ENCODE measurements around the gene KCND3. TPM values are rescaled to one million over a fixed set of nuclear protein-coding genes. Genes with fewer than 3 reads are reported as not detected.

Gene KCND3
- total and polyA plus RNA-seq, 2 donors (not counting 3 experiments of a cell fraction or from before 2014, with no cell fraction given): 0.03 TPM; not detected in 1

DNA sequence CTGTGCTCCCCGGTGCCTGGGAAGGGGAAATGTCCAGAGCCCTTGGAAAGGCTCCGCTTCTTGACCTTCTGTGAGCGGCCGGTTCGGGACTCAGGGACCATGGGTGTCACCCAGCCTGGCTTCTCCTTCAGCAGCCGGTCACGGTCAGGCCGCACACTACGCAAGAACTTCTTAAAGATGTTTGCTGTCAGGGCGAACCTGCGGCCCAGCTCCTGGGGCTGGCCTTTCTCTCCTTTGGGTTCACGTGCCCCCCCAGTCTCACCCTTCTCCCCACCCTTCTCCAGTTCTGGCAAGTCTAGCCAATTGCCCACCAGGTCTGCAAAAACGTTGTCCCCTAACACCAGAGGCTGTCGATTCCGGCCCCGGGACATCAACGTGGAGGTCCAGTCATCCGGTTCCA is 262.4 kb downstream of the KCND3 start:
- POLR2A ChIA-PET: no interaction called here
- Histone ChIP-seq H3K36me3 (ENCODE audit: control insufficient read depth in 2 of 2, extremely low read depth in 1 of 2, insufficient read depth in 2 of 2, low read length in 2 of 2) (no peaks in the 10 kb centered on the region), H3K4me1 (ENCODE audit: control insufficient read depth, extremely low read depth, insufficient read depth, low read length) (no peaks in the 10 kb centered on the region), H3K9me1 (replicated peaks; ENCODE audit: control insufficient read depth, extremely low read depth, insufficient read depth, low read length) (no peaks in the 10 kb centered on the region), H3K4me2 (ENCODE audit: insufficient read depth, low read length) (no peak overlapping the region), H3K9me3 (replicated peaks; ENCODE audit: control insufficient read depth, insufficient read depth, low read length) (no peaks in the 10 kb centered on the region), H2AFZ (ENCODE audit: low read depth, low read length) (no peak overlapping the region), H3K4me3 (replicated peaks in 1 of 3; ENCODE audit: insufficient read depth in 1 of 3, low read depth in 1 of 3, low read length in 3 of 3) (no peak overlapping the region), H3K79me2 (ENCODE audit: control insufficient read depth, insufficient read depth, low read length) (no peaks in the 10 kb centered on the region), H3K27ac (ENCODE audit: insufficient read depth, low read depth, low read length) (no peak overlapping the region), H3K27me3 (ENCODE audit: control insufficient read depth in 2 of 2, insufficient read depth in 2 of 2, low read length in 2 of 2) (no peaks in the 10 kb centered on the region), H4K20me1 (replicated peaks; ENCODE audit: control insufficient read depth, extremely low read depth, insufficient read depth, low read length) (no peaks in the 10 kb centered on the region), H3K9ac (replicated peaks; ENCODE audit: extremely low read depth, insufficient read depth, low read length) (no peak overlapping the region)
- DNase-seq (ENCODE audit: low read depth, low spot score) (no peak), FAIRE-seq (no peak)
- CTCF ChIA-PET: interaction anchor here (1.2 kb wide), 2 partner anchors 9 to 26 kb away, joined by 3 read pairs; no protein-coding TSS in a partner anchor
- dilution Hi-C loops (cut with MboI; ENCODE audit: extremely low pct_ligation_motif_present, low sequenced_read_pairs): no loop called here
- intact Hi-C loops (cut with micrococcal nuclease): no loop called here
- BruUV-seq (replicated peaks): no TSS peak
- no peak for TF ChIP-seq EZH2 (IDR thresholded peaks at IDR 0.05; ENCODE audit: borderline replicate concordance, low read depth, low read length, severe bottlenecking)
- TF ChIP-seq, protein P1, sequence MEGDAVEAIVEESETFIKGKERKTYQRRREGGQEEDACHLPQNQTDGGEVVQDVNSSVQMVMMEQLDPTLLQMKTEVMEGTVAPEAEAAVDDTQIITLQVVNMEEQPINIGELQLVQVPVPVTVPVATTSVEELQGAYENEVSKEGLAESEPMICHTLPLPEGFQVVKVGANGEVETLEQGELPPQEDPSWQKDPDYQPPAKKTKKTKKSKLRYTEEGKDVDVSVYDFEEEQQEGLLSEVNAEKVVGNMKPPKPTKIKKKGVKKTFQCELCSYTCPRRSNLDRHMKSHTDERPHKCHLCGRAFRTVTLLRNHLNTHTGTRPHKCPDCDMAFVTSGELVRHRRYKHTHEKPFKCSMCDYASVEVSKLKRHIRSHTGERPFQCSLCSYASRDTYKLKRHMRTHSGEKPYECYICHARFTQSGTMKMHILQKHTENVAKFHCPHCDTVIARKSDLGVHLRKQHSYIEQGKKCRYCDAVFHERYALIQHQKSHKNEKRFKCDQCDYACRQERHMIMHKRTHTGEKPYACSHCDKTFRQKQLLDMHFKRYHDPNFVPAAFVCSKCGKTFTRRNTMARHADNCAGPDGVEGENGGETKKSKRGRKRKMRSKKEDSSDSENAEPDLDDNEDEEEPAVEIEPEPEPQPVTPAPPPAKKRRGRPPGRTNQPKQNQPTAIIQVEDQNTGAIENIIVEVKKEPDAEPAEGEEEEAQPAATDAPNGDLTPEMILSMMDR (IDR thresholded peaks at IDR 0.05; ENCODE audit: extremely low read depth in 1 of 2, insufficient read depth in 1 of 2, low read depth in 1 of 2, low read length in 2 of 2): no peak
- TF ChIP-seq POLR2AphosphoS5 (IDR thresholded peaks at IDR 0.05; ENCODE audit: insufficient read depth, low read depth, low read length): no peak
- TF ChIP-seq, protein P2, sequence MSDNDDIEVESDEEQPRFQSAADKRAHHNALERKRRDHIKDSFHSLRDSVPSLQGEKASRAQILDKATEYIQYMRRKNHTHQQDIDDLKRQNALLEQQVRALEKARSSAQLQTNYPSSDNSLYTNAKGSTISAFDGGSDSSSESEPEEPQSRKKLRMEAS (IDR thresholded peaks at IDR 0.05; ENCODE audit: insufficient read depth, insufficient read length): no peak
- no peak for TF ChIP-seq POLR2A (IDR thresholded peaks at IDR 0.05; ENCODE audit: low read depth, low read length)
- TF ChIP-seq GATA2 (IDR thresholded peaks at IDR 0.05; ENCODE audit: insufficient read depth, insufficient read length, low read depth, low read length): no peak
- no peak for TF ChIP-seq JUN (IDR thresholded peaks at IDR 0.05; ENCODE audit: borderline replicate concordance, insufficient read depth, insufficient read length, low read depth)

Data from endothelial cell of umbilical vein (primary cell).